Glutamatergic neuron (in vitro differentiated cells): ENCODE results near the gene FLVCR1. TPM values are rescaled to one million over a fixed set of nuclear protein-coding genes. Genes with fewer than 3 reads are reported as not detected.

Source experiments
- DNase-seq: peaks from one replicate; pipeline ENCODE4 v3.0.0; 2022
- H3K27ac Mint-ChIP-seq: one replicate; pipeline ENCODE4 v1.8.0; 2020; ENCODE audit warnings: mild to moderate bottlenecking, mixed read lengths, inconsistent platforms; ENCODE audit not compliant: unreplicated experiment
- H3K27me3 Mint-ChIP-seq: one replicate; pipeline ENCODE4 v1.8.0; 2020; ENCODE audit warnings: mild to moderate bottlenecking, moderate library complexity, mixed read lengths, inconsistent platforms; ENCODE audit not compliant: unreplicated experiment
- H3K36me3 Mint-ChIP-seq: one replicate; pipeline ENCODE4 v1.8.0; 2020; ENCODE audit warnings: mild to moderate bottlenecking, mixed read lengths, inconsistent platforms; ENCODE audit not compliant: unreplicated experiment
- H3K4me1 Mint-ChIP-seq: one replicate; pipeline ENCODE4 v1.8.0; 2020; ENCODE audit warnings: mild to moderate bottlenecking, low read depth, mixed read lengths, inconsistent platforms; ENCODE audit not compliant: unreplicated experiment
- H3K4me3 Mint-ChIP-seq: one replicate; pipeline ENCODE4 v1.8.0; 2020; ENCODE audit warnings: mild to moderate bottlenecking, mixed read lengths, inconsistent platforms; ENCODE audit not compliant: unreplicated experiment
- H3K9me3 Mint-ChIP-seq: one replicate; pipeline ENCODE4 v1.8.0; 2020; ENCODE audit warnings: mild to moderate bottlenecking, moderate library complexity, mixed read lengths, inconsistent platforms; ENCODE audit not compliant: unreplicated experiment
- long read RNA-seq: library from polyadenylated mRNA; unstranded; transcript quantifications from one replicate; pipeline ENCODE4 v2.0.0, GENCODE V29; 2020; ENCODE audit not compliant: unreplicated experiment
- total RNA-seq: library from RNA; stranded (reverse); fragmentation: NEBNext Ultra II Directional; extraction: Animal tissue kit (Norgen Biotek cat#: 25700); gene quantifications from one replicate; pipeline ENCODE4 v1.2.1, GENCODE V29; 2021; ENCODE audit not compliant: unreplicated experiment
- TF ChIP-seq, protein P1 (sequence below): fragments of 200-600 bp; sonication (generic); IDR thresholded peaks from one replicate; pipeline ENCODE4 v1.5.0; 2021; ENCODE audit not compliant: partially characterized antibody, unreplicated experiment

Gene FLVCR1
- total RNA-seq: 33.4 TPM
- long read RNA-seq, partial matches to known transcripts: 0 of 1 reads
- long read RNA-seq, other reads (novel, unspliced or antisense): 1 of 1 reads

- TF ChIP-seq, protein P1, sequence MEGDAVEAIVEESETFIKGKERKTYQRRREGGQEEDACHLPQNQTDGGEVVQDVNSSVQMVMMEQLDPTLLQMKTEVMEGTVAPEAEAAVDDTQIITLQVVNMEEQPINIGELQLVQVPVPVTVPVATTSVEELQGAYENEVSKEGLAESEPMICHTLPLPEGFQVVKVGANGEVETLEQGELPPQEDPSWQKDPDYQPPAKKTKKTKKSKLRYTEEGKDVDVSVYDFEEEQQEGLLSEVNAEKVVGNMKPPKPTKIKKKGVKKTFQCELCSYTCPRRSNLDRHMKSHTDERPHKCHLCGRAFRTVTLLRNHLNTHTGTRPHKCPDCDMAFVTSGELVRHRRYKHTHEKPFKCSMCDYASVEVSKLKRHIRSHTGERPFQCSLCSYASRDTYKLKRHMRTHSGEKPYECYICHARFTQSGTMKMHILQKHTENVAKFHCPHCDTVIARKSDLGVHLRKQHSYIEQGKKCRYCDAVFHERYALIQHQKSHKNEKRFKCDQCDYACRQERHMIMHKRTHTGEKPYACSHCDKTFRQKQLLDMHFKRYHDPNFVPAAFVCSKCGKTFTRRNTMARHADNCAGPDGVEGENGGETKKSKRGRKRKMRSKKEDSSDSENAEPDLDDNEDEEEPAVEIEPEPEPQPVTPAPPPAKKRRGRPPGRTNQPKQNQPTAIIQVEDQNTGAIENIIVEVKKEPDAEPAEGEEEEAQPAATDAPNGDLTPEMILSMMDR: no peak
- H3K27me3 Mint-ChIP-seq: peaks cover 7% of the 10 kb centered on the region
- peaks cover 10% of the 10 kb centered on the region for H3K9me3 Mint-ChIP-seq
- DNase-seq: peak; percentile 98
- H3K27ac Mint-ChIP-seq: peak within 1 kb of the TSS; percentile 92
- H3K4me1 Mint-ChIP-seq: peaks cover 3% of the 10 kb centered on the region
- H3K36me3 Mint-ChIP-seq: no peaks in the 10 kb centered on the region
- H3K4me3 Mint-ChIP-seq: peak within 1 kb of the TSS; percentile 35
Observed at GRCh38 chr1:212857992-212858460, at the start of gene FLVCR1. FLVCR1 (plus strand) TSS chr1:212858275; CDS start chr1:212858453, 178 bp downstream.

- no peaks in the 10 kb centered on the region for H3K9me3 Mint-ChIP-seq
- TF ChIP-seq, protein P1: peak; percentile 16
- H3K36me3 Mint-ChIP-seq: no peaks in the 10 kb centered on the region
- no peaks in the 10 kb centered on the region for H3K4me1 Mint-ChIP-seq
- no peaks in the 10 kb centered on the region for H3K27me3 Mint-ChIP-seq
- H3K4me3 Mint-ChIP-seq: no peak overlapping the region
- no peak overlapping the region for H3K27ac Mint-ChIP-seq
- no peak for DNase-seq
Observed at GRCh38 chr1:212814537-212815334, 43.3 kb upstream of the FLVCR1 start.

DNA sequence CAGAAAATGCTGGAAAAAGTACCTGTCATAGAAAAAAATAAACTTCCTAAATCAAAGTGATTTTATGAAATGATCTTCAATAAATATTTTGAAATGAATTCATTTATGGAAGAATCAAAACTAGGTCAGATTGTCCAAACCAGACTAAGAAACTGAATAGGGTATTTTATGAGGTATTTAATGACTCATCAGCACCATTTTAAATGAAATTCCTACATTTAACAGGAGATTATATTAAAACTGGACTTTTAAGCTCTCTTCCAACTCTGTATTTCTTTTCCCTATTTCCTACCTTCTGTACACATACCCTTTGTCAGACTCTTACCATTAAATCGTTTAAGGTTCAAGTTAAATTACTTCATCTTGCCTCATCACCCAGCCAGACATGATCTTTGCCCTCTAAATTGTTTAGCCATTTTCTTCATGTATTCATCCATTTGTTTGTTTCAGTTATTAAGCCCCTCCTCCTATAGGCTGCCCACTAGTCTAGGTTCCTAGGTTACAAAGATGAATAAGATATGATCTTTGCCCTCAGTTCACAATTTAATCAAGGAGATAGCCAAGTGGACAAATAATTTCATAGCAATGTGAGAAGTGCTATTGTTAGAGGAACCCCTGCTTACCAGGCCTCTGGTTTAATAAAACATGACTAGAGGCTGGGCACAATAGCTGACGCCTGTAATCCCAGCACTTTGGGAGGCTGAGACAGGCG is 41.4 kb upstream of the FLVCR1 start:
- Mint-ChIP-seq H3K4me3 (no peak overlapping the region), H3K27me3 (no peaks in the 10 kb centered on the region), H3K36me3 (no peaks in the 10 kb centered on the region), H3K27ac (no peak overlapping the region), H3K9me3 (no peaks in the 10 kb centered on the region), H3K4me1 (no peaks in the 10 kb centered on the region)
- TF ChIP-seq, protein P1: no peak
- no peak for DNase-seq

- TF ChIP-seq, protein P1: no peak
- Mint-ChIP-seq H3K36me3 (peaks cover 13% of the 10 kb centered on the region), H3K4me1 (no peaks in the 10 kb centered on the region), H3K27me3 (peaks cover 3% of the 10 kb centered on the region), H3K9me3 (peaks cover 5% of the 10 kb centered on the region), H3K27ac (no peak overlapping the region), H3K4me3 (no peak overlapping the region)
- no peak for DNase-seq
Observed at GRCh38 chr1:212819726-212820125, 38.3 kb upstream of the FLVCR1 start.
